Lung microvascular endothelial cell (primary cell): ENCODE results near the gene MEF2A. TPM values are rescaled to one million over a fixed set of nuclear protein-coding genes. Genes with fewer than 3 reads are reported as not detected.

Experiments
- DNase-seq, 2 donors: peaks; one replicate each; pipeline versions ENCODE4 v3.0.0 to v3.0.0-alpha.2; 2010; ENCODE audit warnings: low read depth in 2 of 2
- total RNA-seq: library from RNA; depleted of rRNA; stranded (reverse); fragments of >200 nt; gene quantifications from 2 replicates; pipeline ENCODE4 v1.2.1, GENCODE V29; 2014

MEF2A gene
- total RNA-seq, 1 donor from 2014 or later = 16.5 TPM

DNA sequence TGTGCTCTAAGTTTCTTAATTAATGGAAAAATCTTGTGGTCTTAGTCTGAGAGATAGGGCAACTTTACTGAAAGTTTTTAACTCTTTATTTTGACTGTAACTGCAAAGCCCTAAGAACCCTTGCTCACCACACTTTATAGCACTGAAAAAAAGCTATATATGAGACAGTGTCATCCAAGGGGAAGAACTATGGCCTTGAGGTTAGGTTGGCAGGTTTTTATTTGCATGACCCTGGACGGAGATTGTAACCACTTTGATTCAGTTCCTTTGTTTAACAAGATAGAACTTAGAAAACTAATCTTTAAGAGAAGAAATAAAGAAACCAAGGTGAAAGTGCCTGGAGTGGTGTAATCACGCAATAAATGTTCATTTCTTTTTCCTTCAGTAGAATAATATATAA is 198.0 kb downstream of the MEF2A start:
- DNase-seq = no peak

DNA sequence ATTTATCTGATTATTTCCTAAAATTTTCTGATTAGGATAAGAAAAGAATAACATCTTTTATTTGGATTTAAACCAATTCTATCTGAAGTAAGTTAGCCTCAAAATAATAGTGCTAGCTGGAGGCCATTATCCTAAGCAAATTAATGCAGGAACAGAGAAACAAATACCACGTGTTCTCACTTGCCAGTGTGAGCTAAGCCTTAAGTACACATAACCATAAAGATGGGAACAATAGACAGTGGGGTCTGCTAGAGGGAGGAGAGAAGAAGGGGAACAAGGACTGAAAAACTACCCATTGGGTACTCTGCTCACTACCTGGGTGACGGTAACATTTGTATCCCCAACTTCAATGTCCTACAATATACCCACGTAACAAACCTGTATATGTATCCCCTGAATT is 198.7 kb downstream of the MEF2A start:
- DNase-seq = no peak

Other genes starting within 250 kb of the MEF2A start
- gene LYSMD4, start 167.5 kb downstream of the MEF2A start, total RNA-seq = 3.7 and 5.6 TPM in 2 replicates